IPS-18a (cell line): ENCODE results near the gene NME3.

Experiments used
- H3K27ac ChIP-seq: one replicate; pipeline ENCODE4 v1.5.1; 2013; ENCODE audit warnings: low read length
- H3K27me3 ChIP-seq: one replicate; pipeline ENCODE4 v1.6.1; 2013; ENCODE audit warnings: mild to moderate bottlenecking, low read length; ENCODE audit not compliant: control insufficient read depth, insufficient read depth
- H3K36me3 ChIP-seq: one replicate; pipeline ENCODE4 v1.6.1; 2013; ENCODE audit warnings: low read depth, low read length; ENCODE audit not compliant: control insufficient read depth
- H3K4me1 ChIP-seq: one replicate; pipeline ENCODE4 v1.6.1; 2013; ENCODE audit warnings: low read depth, low read length; ENCODE audit not compliant: control insufficient read depth
- H3K4me3 ChIP-seq: one replicate; pipeline ENCODE4 v1.5.1; 2013; ENCODE audit warnings: low read length
- H3K9ac ChIP-seq: one replicate; pipeline ENCODE4 v1.6.1; 2013; ENCODE audit warnings: mild to moderate bottlenecking, low read length, moderate library complexity
- H3K9me3 ChIP-seq: one replicate; pipeline ENCODE4 v1.6.1; 2013; ENCODE audit warnings: low read depth, low read length; ENCODE audit not compliant: control insufficient read depth

NME3 gene

GRCh38 chr16:1762196-1762878 lies 9.0 kb downstream of the NME3 start:
- Histone ChIP-seq H3K4me3 (no peak overlapping the region), H3K27ac (no peak overlapping the region), H3K9ac (no peak overlapping the region), H3K4me1 (no peaks in the 10 kb centered on the region), H3K27me3 (no peaks in the 10 kb centered on the region), H3K36me3 (no peaks in the 10 kb centered on the region), H3K9me3 (no peaks in the 10 kb centered on the region)

GRCh38 chr16:1761751-1762150 lies 9.6 kb downstream of the NME3 start:
- H3K36me3 ChIP-seq = no peaks in the 10 kb centered on the region
- no peaks in the 10 kb centered on the region for H3K4me1 ChIP-seq
- no peaks in the 10 kb centered on the region for H3K27me3 ChIP-seq

GRCh38 chr16:1760911-1761310 lies 10.4 kb downstream of the NME3 start:
- Histone ChIP-seq H3K4me1 (no peaks in the 10 kb centered on the region), H3K9me3 (no peaks in the 10 kb centered on the region), H3K27ac (no peak overlapping the region), H3K4me3 (no peak overlapping the region), H3K27me3 (no peaks in the 10 kb centered on the region), H3K36me3 (no peaks in the 10 kb centered on the region), H3K9ac (no peak overlapping the region)

More at GRCh38 chr16:1761751-1762150, 9.6 kb downstream of the NME3 start:
- no peaks in the 10 kb centered on the region for H3K9me3 ChIP-seq
- no peak overlapping the region for H3K27ac ChIP-seq
- no peak overlapping the region for H3K4me3 ChIP-seq
- no peak overlapping the region for H3K9ac ChIP-seq

- Histone ChIP-seq H3K27ac (no peak overlapping the region), H3K9ac (no peak overlapping the region), H3K27me3 (no peaks in the 10 kb centered on the region), H3K4me1 (no peaks in the 10 kb centered on the region), H3K4me3 (no peak overlapping the region), H3K9me3 (no peaks in the 10 kb centered on the region), H3K36me3 (no peaks in the 10 kb centered on the region)
Measured at GRCh38 chr16:1759511-1759910, 11.8 kb downstream of the NME3 start.

- no peak overlapping the region for H3K4me3 ChIP-seq
- H3K27me3 ChIP-seq = no peaks in the 10 kb centered on the region
- no peaks in the 10 kb centered on the region for H3K36me3 ChIP-seq
- H3K27ac ChIP-seq = no peak overlapping the region
- no peaks in the 10 kb centered on the region for H3K4me1 ChIP-seq
- no peak overlapping the region for H3K9ac ChIP-seq
- H3K9me3 ChIP-seq = no peaks in the 10 kb centered on the region
Measured at GRCh38 chr16:1758923-1759322, 12.4 kb downstream of the NME3 start.

GRCh38 chr16:1757714-1758461 lies 13.5 kb downstream of the NME3 start:
- no peak overlapping the region for H3K9ac ChIP-seq
- no peak overlapping the region for H3K27ac ChIP-seq
- no peaks in the 10 kb centered on the region for H3K36me3 ChIP-seq

GRCh38 chr16:1754204-1754603 lies 17.1 kb downstream of the NME3 start:
- no peaks in the 10 kb centered on the region for H3K27me3 ChIP-seq
- no peak overlapping the region for H3K27ac ChIP-seq
- H3K36me3 ChIP-seq = peaks cover 5% of the 10 kb centered on the region
- no peaks in the 10 kb centered on the region for H3K9me3 ChIP-seq
- H3K4me1 ChIP-seq = no peaks in the 10 kb centered on the region
- H3K4me3 ChIP-seq = no peak overlapping the region
- no peak overlapping the region for H3K9ac ChIP-seq

More at GRCh38 chr16:1757714-1758461, 13.5 kb downstream of the NME3 start:
- Histone ChIP-seq H3K4me3 (no peak overlapping the region), H3K9me3 (no peaks in the 10 kb centered on the region), H3K27me3 (no peaks in the 10 kb centered on the region), H3K4me1 (no peaks in the 10 kb centered on the region)

GRCh38 chr16:1752853-1753252 lies 18.5 kb downstream of the NME3 start:
- H3K27ac ChIP-seq = no peak overlapping the region
- no peaks in the 10 kb centered on the region for H3K9me3 ChIP-seq
- H3K4me3 ChIP-seq = no peak overlapping the region
- no peaks in the 10 kb centered on the region for H3K27me3 ChIP-seq
- peaks cover 12% of the 10 kb centered on the region for H3K36me3 ChIP-seq
- H3K4me1 ChIP-seq = no peaks in the 10 kb centered on the region
- no peak overlapping the region for H3K9ac ChIP-seq

GRCh38 chr16:1751946-1752345 lies 19.4 kb downstream of the NME3 start:
- Histone ChIP-seq H3K9ac (no peak overlapping the region), H3K4me1 (no peaks in the 10 kb centered on the region), H3K27ac (no peak overlapping the region), H3K9me3 (no peaks in the 10 kb centered on the region), H3K4me3 (no peak overlapping the region), H3K36me3 (peaks cover 12% of the 10 kb centered on the region), H3K27me3 (no peaks in the 10 kb centered on the region)

- Histone ChIP-seq H3K4me1 (no peaks in the 10 kb centered on the region), H3K27ac (no peak overlapping the region), H3K4me3 (no peak overlapping the region), H3K27me3 (no peaks in the 10 kb centered on the region), H3K36me3 (peaks cover 12% of the 10 kb centered on the region), H3K9me3 (no peaks in the 10 kb centered on the region), H3K9ac (no peak overlapping the region)
Measured at GRCh38 chr16:1749152-1750117, 21.9 kb downstream of the NME3 start.

GRCh38 chr16:1747934-1748333 lies 23.4 kb downstream of the NME3 start:
- Histone ChIP-seq H3K4me3 (no peak overlapping the region), H3K36me3 (peaks cover 12% of the 10 kb centered on the region), H3K9me3 (no peaks in the 10 kb centered on the region), H3K4me1 (no peaks in the 10 kb centered on the region), H3K9ac (no peak overlapping the region), H3K27ac (no peak overlapping the region), H3K27me3 (no peaks in the 10 kb centered on the region)
